Esophagus squamous epithelium (tissue), 5 donors: ENCODE results near the gene PLA2G1B. TPM values are rescaled to one million over a fixed set of nuclear protein-coding genes. Genes with fewer than 3 reads are reported as not detected.

ENCODE experiments used
- DNase-seq: peaks from one replicate; lab custom pipeline; 2025; lab: John Stamatoyannopoulos, UW
- H3K27ac ChIP-seq, 4 donors: fragments of 200-600 bp; sonication (generic); one replicate each; pipeline ENCODE4 v1.5.1; 2016 to 2019; ENCODE audit warnings: mild to moderate bottlenecking in 1 of 4
- H3K27me3 ChIP-seq, 4 donors: fragments of 200-600 bp; sonication (generic); 1 replicate in 3 of 4; 2 replicates in 1 of 4; pipeline versions ENCODE4 v1.5.1 to v1.6.0; 2017 to 2021; ENCODE audit warnings: antibody characterized with exemption in 1 of 4
- H3K36me3 ChIP-seq, 3 donors: fragments of 200-600 bp; sonication (generic); one replicate each; pipeline ENCODE4 v1.5.1; 2016 to 2019
- H3K4me1 ChIP-seq, 3 donors: fragments of 200-600 bp; sonication (generic); one replicate each; pipeline ENCODE4 v1.5.1; 2017 to 2019
- H3K4me3 ChIP-seq, 4 donors: fragments of 200-600 bp; sonication (generic); 1 replicate in 3 of 4; 2 replicates in 1 of 4; pipeline ENCODE4 v1.5.1; 2016 to 2019; ENCODE audit warnings: mild to moderate bottlenecking in 2 of 4, moderate library complexity in 1 of 4
- H3K9me3 ChIP-seq, 3 donors: fragments of 200-600 bp; sonication (generic); one replicate each; pipeline ENCODE4 v1.5.1; 2016 to 2019
- CTCF ChIP-seq, 6 experiments: fragments of 450-650 bp in 4 of 6; fragments of 200-600 bp in 2 of 6; sonication (generic) in 2 of 6; IDR thresholded peaks; one replicate each; pipeline ENCODE4 v1.5.1; 2016 to 2019; ENCODE audit warnings: antibody characterized with exemption in 6 of 6, mild to moderate bottlenecking in 4 of 6, moderate library complexity in 4 of 6
- POLR2A ChIP-seq, 4 donors: fragments of 450-650 bp; IDR thresholded peaks; one replicate each; pipeline ENCODE4 v1.6.1; 2017; ENCODE audit warnings: antibody characterized with exemption in 4 of 4, mild to moderate bottlenecking in 4 of 4, moderate library complexity in 3 of 4
- WGBS, 2 donors: methylation state at CpG; one replicate each; pipeline ENCODE4 v1.1.5; 2018; 5-methylcytosine and 5-hydroxymethylcytosine counted together
- intact Hi-C: fragments of 100-400 bp; cut with DNase I; formaldehyde crosslinking; loops from one replicate; pipeline ENCODE4 v1.15.0; 2022
- total RNA-seq, 4 donors: library from RNA; depleted of rRNA; stranded (reverse); fragments of >200 nt; gene quantifications; one replicate each; pipeline ENCODE4 v1.1.0, GENCODE V29; 2016
- donor health status: DM: yes; HTN: yes; CAD: no.

The PLA2G1B gene
- total RNA-seq, 4 donors from 2014 or later = not detected

DNA sequence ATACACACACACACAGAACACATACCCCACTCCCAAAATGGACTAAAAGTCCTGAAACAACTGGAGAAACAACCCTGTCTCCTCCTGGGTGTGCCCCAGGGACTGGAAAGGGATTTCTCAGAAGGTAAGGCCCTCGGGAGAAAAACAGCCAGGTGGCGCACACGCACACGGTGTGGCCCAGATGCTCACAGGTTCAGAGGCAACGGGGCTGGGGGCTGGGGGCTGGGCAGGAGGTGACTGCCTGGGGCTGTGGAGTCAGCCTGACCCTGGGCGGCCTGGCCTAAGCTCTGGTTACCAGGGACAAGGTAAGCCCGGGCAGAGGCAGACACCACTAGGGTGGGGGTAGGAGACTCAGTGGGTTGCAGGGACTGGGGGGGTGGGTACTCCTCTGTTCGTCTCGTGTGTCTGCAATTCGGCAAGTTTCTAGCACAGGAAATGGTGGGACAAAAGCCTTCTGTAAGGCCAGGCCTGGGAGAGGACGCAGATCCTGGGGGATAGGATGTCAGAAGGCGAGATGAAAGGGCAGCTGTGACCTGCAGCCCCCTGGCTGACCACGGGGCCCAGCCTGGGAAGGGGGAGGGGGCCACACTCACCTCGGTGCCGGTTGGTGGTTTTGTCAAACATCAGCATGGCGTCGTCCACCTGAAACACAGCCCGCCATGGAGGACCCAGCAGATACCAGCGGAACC is 31.0 kb upstream of the PLA2G1B start:
- intact Hi-C loops = loop anchor here (5.0 kb wide), 1 partner anchor 74 kb away; no protein-coding TSS in a partner anchor
- 65 to 76% methylated on average over 12 of the region's 19 CpGs for WGBS, 2 donors
- no peak for DNase-seq

GRCh38 chr12:120357104-120357503 is 29.5 kb upstream of the PLA2G1B start:
- no peak overlapping the region for H3K4me3 ChIP-seq
- H3K27me3 ChIP-seq = peaks cover 0 to 11% (median 0%) of the 10 kb centered on the region in 4 donors
- no peak for DNase-seq
- no peaks in the 10 kb centered on the region for H3K9me3 ChIP-seq
- peaks cover 0 to 16% (median 9%) of the 10 kb centered on the region in 3 donors for H3K4me1 ChIP-seq
- 68 to 79% methylated on average over 5 of the region's 5 CpGs for WGBS, 2 donors
- no peaks in the 10 kb centered on the region for H3K36me3 ChIP-seq
- TF ChIP-seq POLR2A (IDR thresholded peaks at IDR 0.05) (no peak), CTCF (IDR thresholded peaks at IDR 0.05) (no peak)
- H3K27ac ChIP-seq = no peak overlapping the region
- intact Hi-C loops = loop anchor here (5.0 kb wide), 1 partner anchor 75 kb away; no protein-coding TSS in a partner anchor

More for the DNA sequence above, 31.0 kb upstream of the PLA2G1B start:
- H3K27me3 ChIP-seq = peaks cover 0 to 23% (median 0%) of the 10 kb centered on the region in 4 donors
- no peaks in the 10 kb centered on the region for H3K9me3 ChIP-seq
- H3K4me3 ChIP-seq = no peak overlapping the region
- TF ChIP-seq POLR2A (IDR thresholded peaks at IDR 0.05) = no peak
- TF ChIP-seq CTCF (IDR thresholded peaks at IDR 0.05) = peak in 1 of 6 experiments; percentile 11
- peaks cover 0 to 21% (median 9%) of the 10 kb centered on the region in 3 donors for H3K4me1 ChIP-seq
- no peak overlapping the region for H3K27ac ChIP-seq
- H3K36me3 ChIP-seq = no peaks in the 10 kb centered on the region

DNA sequence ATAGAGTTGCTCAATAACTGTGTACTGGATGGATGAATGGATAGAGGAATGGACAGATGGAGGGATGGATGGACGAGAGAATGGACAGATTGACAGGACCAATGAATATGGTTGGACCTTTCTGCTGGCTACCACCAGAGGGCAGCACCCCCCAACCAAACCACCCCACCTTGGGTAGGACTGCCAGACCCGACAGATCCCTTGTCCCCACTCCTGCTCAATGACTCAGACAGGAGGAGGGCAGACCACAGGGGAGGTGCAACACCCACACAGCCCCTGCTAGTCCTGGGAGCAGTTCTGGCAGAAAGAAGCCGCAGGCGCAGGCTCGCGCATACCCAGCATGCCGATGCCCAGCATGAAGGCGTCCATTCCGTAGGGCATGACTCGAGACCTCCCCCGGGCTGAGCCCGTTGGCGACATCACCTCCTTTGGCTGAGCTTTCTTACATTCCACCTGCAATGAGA is 29.0 kb upstream of the PLA2G1B start:
- Histone ChIP-seq H3K27ac (no peak overlapping the region), H3K4me3 (peak overlapping the region in 1 of 4 donors; percentile 39), H3K4me1 (peaks cover 0 to 11% (median 5%) of the 10 kb centered on the region in 3 donors), H3K9me3 (no peaks in the 10 kb centered on the region), H3K36me3 (no peaks in the 10 kb centered on the region), H3K27me3 (peaks cover 0 to 6% (median 0%) of the 10 kb centered on the region in 4 donors)
- intact Hi-C loops = loop anchor here (5.0 kb wide), 1 partner anchor 76 kb away; no protein-coding TSS in a partner anchor
- no peak for TF ChIP-seq POLR2A (IDR thresholded peaks at IDR 0.05)
- TF ChIP-seq CTCF (IDR thresholded peaks at IDR 0.05) = peak; percentile 73 to 89 (median 84)
- DNase-seq = no peak
- 10 to 41% methylated on average over 6 to 13 of the region's 13 CpGs for WGBS, 2 donors

DNA sequence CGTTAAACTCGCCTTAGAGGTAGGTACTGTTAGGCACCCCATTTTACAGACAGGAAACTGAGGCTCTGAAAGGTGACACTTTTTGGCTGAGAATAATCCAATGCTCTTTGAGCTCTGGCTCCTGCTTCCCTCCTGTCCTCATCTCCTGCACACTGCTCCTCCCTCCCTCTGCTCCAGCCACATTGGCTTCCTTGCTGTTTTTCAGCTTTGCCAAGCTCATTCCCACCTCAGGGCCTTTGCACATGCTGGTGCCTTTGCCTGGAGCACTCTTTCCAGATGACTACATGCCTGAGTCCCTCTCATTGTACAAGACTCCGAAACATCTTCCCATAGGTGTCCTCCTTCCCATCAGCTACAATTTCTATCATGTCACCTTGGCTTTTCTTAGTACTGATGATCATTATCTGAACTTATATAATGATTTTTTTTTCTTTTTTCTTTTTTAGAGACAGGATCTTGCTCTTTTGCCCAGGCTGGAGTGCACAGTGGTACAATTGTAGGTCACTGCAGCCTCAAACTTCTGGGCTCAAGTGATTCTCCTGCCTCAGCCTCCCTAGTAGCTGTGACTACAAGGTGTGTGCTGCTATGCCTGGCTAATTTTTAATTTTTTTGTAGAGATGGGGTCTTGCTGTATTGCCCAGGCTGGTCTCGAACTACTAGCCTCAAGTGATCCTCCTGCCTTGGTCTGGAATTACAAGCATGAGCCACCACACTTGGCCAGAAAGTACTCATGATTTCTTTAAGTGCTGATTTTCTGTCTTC is 26.2 kb upstream of the PLA2G1B start:
- WGBS, 2 donors = 83 to 91% methylated on average over 4 of the region's 4 CpGs
- Histone ChIP-seq H3K36me3 (no peaks in the 10 kb centered on the region), H3K9me3 (no peaks in the 10 kb centered on the region), H3K4me3 (no peak overlapping the region), H3K27me3 (no peaks in the 10 kb centered on the region), H3K27ac (no peak overlapping the region), H3K4me1 (peaks cover 0 to 5% (median 0%) of the 10 kb centered on the region in 3 donors)
- intact Hi-C loops = no loop called here
- DNase-seq = no peak
- TF ChIP-seq POLR2A (IDR thresholded peaks at IDR 0.05) = no peak
- no peak for TF ChIP-seq CTCF (IDR thresholded peaks at IDR 0.05)
